ENCODE results near the gene ATCAY. TPM values are rescaled to one million over a fixed set of nuclear protein-coding genes. Genes with fewer than 3 reads are reported as not detected.
"Not testable (repeated sequence)": the region's sequence is repeated elsewhere in the genome, so short reads cannot be mapped to it uniquely, and the experiment has no call there.

Gene ATCAY
- total RNA-seq, 4 donors from 2014 or later, result not detected

DNA sequence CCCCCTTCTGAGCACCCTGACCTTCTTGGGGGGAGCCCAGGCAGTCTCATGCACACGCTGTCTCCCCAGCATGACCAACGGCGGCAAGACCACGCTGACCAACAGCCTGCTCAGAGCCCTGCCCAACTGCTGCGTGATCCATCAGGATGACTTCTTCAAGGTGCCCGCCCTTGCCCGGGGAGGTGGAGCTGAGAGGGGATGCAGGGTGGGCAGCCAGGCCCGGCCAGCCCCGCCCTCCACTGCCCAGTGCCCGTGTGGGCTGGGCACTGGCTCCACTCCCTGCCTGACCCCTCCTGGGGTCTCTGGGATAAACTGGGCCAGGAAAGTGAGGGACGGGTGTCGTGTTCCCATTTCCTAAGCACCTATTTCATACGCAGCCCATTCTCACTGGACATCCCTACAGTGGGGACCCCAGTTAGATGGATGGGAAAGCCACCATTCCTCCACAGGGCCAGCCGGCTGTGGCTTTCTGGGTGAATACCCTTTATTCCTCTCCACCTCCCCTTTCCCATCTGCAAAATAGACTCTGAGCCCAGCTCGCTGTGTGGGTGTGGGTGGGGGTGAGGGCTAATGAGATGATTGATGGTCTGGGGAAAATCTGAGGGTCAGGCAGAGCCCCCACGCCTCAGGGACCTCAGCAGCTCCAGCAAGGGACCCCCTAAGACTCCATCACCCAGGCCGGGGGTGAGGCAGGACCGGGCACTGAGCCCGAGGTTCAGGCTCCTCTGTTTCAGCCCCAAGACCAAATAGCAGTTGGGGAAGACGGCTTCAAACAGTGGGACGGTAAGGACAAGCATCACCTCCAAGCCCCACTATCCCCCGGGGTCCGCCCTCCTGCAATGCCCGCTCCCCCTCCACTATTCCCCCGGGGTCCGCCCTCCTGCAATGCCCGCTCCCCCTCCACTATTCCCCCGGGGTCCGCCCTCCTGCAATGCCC is 56.3 kb downstream of the ATCAY start:
- no peaks in the 10 kb centered on the region for H3K9me3 ChIP-seq
- no peaks in the 10 kb centered on the region for H3K36me3 ChIP-seq
- DNase-seq, result no peak
- H3K27me3 ChIP-seq, result peaks cover 0 to 56% (median 7%) of the 10 kb centered on the region in 4 donors
- peaks cover 0 to 9% (median 4%) of the 10 kb centered on the region in 3 donors for H3K4me1 ChIP-seq
- no peak overlapping the region for H3K4me3 ChIP-seq
- H3K27ac ChIP-seq, result no peak overlapping the region
- intact Hi-C loops (cut with DNase I), result no loop called here
- no peak for TF ChIP-seq POLR2A (IDR thresholded peaks at IDR 0.05)
- TF ChIP-seq, protein P1, sequence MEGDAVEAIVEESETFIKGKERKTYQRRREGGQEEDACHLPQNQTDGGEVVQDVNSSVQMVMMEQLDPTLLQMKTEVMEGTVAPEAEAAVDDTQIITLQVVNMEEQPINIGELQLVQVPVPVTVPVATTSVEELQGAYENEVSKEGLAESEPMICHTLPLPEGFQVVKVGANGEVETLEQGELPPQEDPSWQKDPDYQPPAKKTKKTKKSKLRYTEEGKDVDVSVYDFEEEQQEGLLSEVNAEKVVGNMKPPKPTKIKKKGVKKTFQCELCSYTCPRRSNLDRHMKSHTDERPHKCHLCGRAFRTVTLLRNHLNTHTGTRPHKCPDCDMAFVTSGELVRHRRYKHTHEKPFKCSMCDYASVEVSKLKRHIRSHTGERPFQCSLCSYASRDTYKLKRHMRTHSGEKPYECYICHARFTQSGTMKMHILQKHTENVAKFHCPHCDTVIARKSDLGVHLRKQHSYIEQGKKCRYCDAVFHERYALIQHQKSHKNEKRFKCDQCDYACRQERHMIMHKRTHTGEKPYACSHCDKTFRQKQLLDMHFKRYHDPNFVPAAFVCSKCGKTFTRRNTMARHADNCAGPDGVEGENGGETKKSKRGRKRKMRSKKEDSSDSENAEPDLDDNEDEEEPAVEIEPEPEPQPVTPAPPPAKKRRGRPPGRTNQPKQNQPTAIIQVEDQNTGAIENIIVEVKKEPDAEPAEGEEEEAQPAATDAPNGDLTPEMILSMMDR (IDR thresholded peaks at IDR 0.05), result no peak
- 64 to 73% methylated on average over 3 to 8 of the region's 29 CpGs for WGBS, 2 donors

DNA sequence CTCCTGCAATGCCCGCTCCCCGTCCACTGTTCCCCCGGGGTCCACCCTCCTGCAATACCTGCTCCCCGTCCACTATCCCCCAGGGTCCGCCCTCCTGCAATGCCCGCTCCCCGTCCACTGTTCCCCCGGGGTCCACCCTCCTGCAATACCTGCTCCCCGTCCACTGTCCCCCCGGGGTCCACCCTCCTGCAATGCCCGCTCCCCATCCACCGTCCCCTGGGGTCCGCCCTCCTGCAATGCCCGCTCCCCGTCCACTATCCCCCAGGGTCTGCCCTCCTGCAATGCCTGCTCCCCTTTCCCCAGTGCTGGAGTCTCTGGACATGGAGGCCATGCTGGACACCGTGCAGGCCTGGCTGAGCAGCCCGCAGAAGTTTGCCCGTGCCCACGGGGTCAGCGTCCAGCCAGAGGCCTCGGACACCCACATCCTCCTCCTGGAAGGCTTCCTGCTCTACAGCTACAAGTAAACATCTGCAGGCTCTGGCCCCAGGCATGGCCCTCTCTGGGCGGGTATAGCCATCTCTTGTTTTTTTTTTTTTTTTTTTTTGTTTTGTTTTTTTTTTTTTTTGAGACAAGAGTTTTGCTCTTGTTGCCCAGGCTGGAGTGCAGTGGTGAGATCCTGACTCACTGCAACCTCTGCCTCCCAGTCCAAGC is 57.9 kb downstream of the ATCAY start:
- H3K4me3 ChIP-seq; H3K27ac ChIP-seq; DNase-seq; intact Hi-C loops (cut with DNase I); H3K36me3 ChIP-seq; H3K9me3 ChIP-seq; H3K4me1 ChIP-seq: not testable (repeated sequence)
- WGBS, 2 donors, result 83 to 87% methylated on average over 13 to 20 of the region's 22 CpGs
- peaks cover 0 to 39% (median 4%) of the 10 kb centered on the region in 4 donors for H3K27me3 ChIP-seq

DNA sequence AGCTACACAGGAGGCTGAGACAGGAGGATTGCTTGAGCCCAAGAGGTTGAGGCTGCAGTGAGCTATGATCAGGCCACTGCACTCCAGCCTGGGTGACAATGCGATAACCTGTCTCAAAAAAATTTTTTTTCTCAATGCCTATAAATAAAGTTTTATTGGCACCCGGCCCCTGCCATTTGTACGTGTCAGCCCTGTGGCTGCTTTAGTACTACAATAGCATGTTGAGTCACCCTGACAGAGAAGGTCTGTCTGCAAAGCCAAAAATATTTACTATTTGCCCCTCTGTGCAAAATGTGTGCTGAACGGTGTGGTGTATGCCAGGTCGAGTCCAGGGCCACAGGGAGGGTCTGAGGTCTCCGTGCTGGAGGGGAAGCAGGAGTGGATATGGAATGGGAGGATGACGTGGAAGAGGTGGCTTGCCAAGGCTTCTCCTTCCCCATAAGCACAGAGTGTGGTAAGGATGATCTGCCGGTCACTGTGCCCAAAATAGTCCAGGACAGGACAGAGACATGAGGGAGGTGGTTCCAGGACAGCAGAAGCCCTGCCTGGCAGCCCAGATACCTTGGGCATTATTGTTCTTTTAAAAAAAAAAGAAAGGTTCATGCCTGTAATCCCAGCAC is 62.4 kb downstream of the ATCAY start:
- 56 to 73% methylated on average over 8 of the region's 8 CpGs for WGBS, 2 donors

DNA sequence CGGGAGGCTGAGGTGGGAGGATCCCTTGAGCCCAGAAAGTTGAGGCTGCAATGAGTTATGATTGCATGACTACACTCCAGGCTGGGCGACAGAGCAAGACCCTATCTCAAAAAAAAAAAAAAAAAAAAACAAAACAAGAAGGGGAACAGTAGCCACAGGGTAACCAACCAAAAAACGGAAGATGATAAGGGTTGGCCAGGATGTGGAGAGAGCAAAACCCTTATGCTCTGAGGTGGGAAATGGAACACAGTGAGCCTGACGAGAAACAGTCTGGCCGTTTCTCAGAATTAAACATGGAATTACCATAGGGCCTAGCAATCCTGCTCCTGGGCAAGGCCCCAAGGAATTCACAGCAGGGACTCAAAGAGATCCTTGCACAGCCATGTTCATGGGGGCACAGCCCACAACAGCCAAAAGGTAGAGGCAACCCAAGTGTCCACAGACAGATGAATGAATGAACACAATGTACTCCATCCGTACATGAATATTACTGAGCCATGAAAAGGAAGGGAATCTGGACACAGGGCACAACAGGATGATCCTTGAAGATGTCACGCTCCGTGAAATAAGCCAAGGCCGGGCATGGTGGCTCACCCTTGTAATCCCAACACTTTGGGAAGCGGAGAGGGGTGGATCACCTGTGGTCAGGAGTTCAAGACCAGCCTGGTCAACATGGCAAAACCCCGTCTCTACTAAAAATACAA is 63.7 kb downstream of the ATCAY start:
- H3K27me3 ChIP-seq, result no peaks in the 10 kb centered on the region
- intact Hi-C loops (cut with DNase I), result no loop called here
- DNase-seq, result no peak
- no peak overlapping the region for H3K4me3 ChIP-seq
- no peaks in the 10 kb centered on the region for H3K36me3 ChIP-seq
- WGBS, 2 donors, result 67 to 75% methylated on average over 10 of the region's 11 CpGs
- no peak overlapping the region for H3K27ac ChIP-seq
- TF ChIP-seq, protein P1 (IDR thresholded peaks at IDR 0.05), result no peak
- TF ChIP-seq POLR2A (IDR thresholded peaks at IDR 0.05), result no peak
- no peaks in the 10 kb centered on the region for H3K4me1 ChIP-seq
- H3K9me3 ChIP-seq, result no peaks in the 10 kb centered on the region

More for the DNA sequence above, 62.4 kb downstream of the ATCAY start:
- no peaks in the 10 kb centered on the region for H3K4me1 ChIP-seq
- H3K27me3 ChIP-seq, result peaks cover 0 to under 1% (median 0%) of the 10 kb centered on the region in 4 donors
- intact Hi-C loops (cut with DNase I), result no loop called here
- no peak overlapping the region for H3K27ac ChIP-seq
- DNase-seq, result no peak
- H3K36me3 ChIP-seq, result no peaks in the 10 kb centered on the region
- TF ChIP-seq POLR2A (IDR thresholded peaks at IDR 0.05), result no peak
- TF ChIP-seq, protein P1 (IDR thresholded peaks at IDR 0.05), result no peak
- no peak overlapping the region for H3K4me3 ChIP-seq
- no peaks in the 10 kb centered on the region for H3K9me3 ChIP-seq

DNA sequence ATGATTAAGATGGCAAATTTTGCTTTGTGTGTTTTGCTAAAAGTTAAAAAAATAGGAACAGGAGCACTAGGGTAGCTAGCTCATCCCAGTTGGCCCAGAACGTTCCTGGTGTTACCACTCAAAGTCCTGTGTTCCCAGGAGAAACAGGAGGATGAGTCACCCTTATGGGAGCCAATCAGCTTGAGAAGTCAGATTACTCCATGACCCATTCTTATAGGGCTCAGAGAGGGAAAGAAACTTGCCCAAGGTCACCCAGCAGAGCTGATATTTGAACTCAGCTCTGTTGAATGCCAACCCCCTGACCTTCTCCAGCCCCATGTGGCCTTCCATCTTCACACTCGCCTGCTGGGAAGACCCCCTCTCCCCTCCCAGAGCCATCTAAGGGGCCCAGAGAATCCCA is 65.4 kb downstream of the ATCAY start:
- no peaks in the 10 kb centered on the region for H3K27me3 ChIP-seq
- no peak overlapping the region for H3K27ac ChIP-seq
- no peaks in the 10 kb centered on the region for H3K36me3 ChIP-seq
- no peak for DNase-seq
- peaks cover 0 to 7% (median 3%) of the 10 kb centered on the region in 3 donors for H3K4me1 ChIP-seq
- WGBS, 2 donors, result 27 to 41% methylated on average over 2 of the region's 2 CpGs
- no peak overlapping the region for H3K4me3 ChIP-seq
- TF ChIP-seq, protein P1 (IDR thresholded peaks at IDR 0.05), result no peak
- TF ChIP-seq POLR2A (IDR thresholded peaks at IDR 0.05), result no peak
- intact Hi-C loops (cut with DNase I), result no loop called here
- no peaks in the 10 kb centered on the region for H3K9me3 ChIP-seq

DNA sequence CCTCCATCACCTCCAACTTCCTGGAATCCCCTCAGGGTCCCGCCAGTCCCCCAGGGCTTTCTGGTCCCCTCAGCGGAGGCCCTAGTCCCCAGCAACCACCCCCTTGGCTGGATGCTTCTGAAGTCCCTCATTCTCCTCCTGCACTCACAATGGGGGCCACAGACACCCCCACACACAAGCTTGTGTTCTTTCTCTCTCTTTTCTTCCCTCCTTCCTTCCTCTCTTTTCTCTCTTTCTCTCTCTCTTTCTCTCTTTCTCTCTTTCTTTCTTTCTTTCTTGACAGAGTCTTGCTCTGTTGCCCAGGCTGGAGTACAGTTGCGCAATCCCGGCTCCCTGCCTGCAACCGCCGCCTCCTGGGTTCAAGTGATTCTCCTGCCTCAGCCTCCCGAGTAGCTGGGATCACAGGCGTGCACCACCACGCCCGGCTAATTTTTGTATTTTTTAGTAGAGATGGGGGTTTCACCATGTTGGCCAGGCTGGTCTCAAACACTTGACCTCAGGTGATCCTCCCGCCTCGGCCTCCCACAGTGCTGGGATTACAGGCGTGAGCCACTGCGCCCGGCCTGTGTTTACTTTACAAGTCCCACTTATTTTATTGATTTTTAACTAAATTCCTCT is 66.9 kb downstream of the ATCAY start:
- WGBS, 2 donors, result 79 to 86% methylated on average over 14 to 15 of the region's 15 CpGs
- H3K27me3 ChIP-seq; intact Hi-C loops (cut with DNase I); H3K36me3 ChIP-seq; H3K9me3 ChIP-seq; H3K4me3 ChIP-seq; DNase-seq; H3K27ac ChIP-seq: not testable (repeated sequence)
- H3K4me1 ChIP-seq, result peaks cover 0 to 20% (median 7%) of the 10 kb centered on the region in 3 donors

Data from esophagus squamous epithelium (tissue), 5 donors.